MCF 10A (cell line): Measurements from ENCODE around the gene KIF15. TPM values are rescaled to one million over a fixed set of nuclear protein-coding genes. Genes with fewer than 3 reads are reported as not detected.

Experiments used
- BruUV-seq: library from RNA; stranded (reverse); fragments of 400-500 nt; replicated peaks from 2 replicates; lab custom pipeline; 2021; lab: Mats Ljungman, UMichigan
- CTCF ChIA-PET: fragments of 300-600 bp; sonication (Branson Sonifier 250); formaldehyde crosslinking; extraction: SDS; loops from one replicate; lab custom pipeline; 2021; ENCODE audit warnings: antibody characterized with exemption, inconsistent platforms; lab: Yijun Ruan, JAX
- POLR2A ChIA-PET: fragments of 300-600, 350-650 bp; sonication (Branson Sonifier 250); formaldehyde crosslinking; extraction: SDS; loops from one replicate; lab custom pipeline; 2020; ENCODE audit warnings: antibody characterized with exemption, inconsistent platforms; lab: Yijun Ruan, JAX
- DNase-seq: peaks from one replicate; pipeline ENCODE4 v3.0.0-alpha.2; 2018; ENCODE audit not compliant: unreplicated experiment
- H3K27ac Mint-ChIP-seq: one replicate; pipeline ENCODE4 v1.8.0; 2022; ENCODE audit warnings: mild to moderate bottlenecking, low read depth, mixed read lengths; ENCODE audit not compliant: unreplicated experiment
- H3K27me3 Mint-ChIP-seq: one replicate; pipeline ENCODE4 v1.8.0; 2022; ENCODE audit warnings: mixed read lengths; ENCODE audit not compliant: insufficient read depth, unreplicated experiment
- H3K36me3 Mint-ChIP-seq: one replicate; pipeline ENCODE4 v1.8.0; 2022; ENCODE audit warnings: mild to moderate bottlenecking, moderate library complexity, mixed read lengths; ENCODE audit not compliant: insufficient read depth, unreplicated experiment
- H3K4me1 Mint-ChIP-seq: one replicate; pipeline ENCODE4 v1.8.0; 2022; ENCODE audit warnings: mixed read lengths; ENCODE audit not compliant: insufficient read depth, unreplicated experiment
- H3K4me3 Mint-ChIP-seq: one replicate; pipeline ENCODE4 v1.8.0; 2022; ENCODE audit warnings: mild to moderate bottlenecking, moderate library complexity, mixed read lengths; ENCODE audit not compliant: unreplicated experiment
- H3K9me3 Mint-ChIP-seq: one replicate; pipeline ENCODE4 v1.8.0; 2022; ENCODE audit warnings: mixed read lengths; ENCODE audit not compliant: unreplicated experiment
- intact Hi-C: fragments of 100-400 bp; cut with micrococcal nuclease; formaldehyde crosslinking; loops from 2 replicates; pipeline ENCODE4 v1.14.1; 2022
- total RNA-seq: library from RNA; stranded (reverse); gene quantifications from 2 replicates; pipeline ENCODE4 v1.2.3, GENCODE V29; 2022
- TF ChIP-seq, protein P1 (sequence below): fragments of 200-600 bp; IDR thresholded peaks from one replicate; pipeline ENCODE4 v1.8.0; 2022; ENCODE audit warnings: antibody characterized with exemption, mild to moderate bottlenecking; ENCODE audit not compliant: unreplicated experiment

KIF15 gene
- total RNA-seq, 1 experiment from 2014 or later: 10.6 TPM

- no peaks in the 10 kb centered on the region for H3K27me3 Mint-ChIP-seq
- CTCF ChIA-PET: interaction anchor here (0.6 to 1.7 kb wide), 5 partner anchors 16 to 234 kb away, joined by 3 to 5 read pairs (median 3); no protein-coding TSS in a partner anchor
- TF ChIP-seq, protein P1, sequence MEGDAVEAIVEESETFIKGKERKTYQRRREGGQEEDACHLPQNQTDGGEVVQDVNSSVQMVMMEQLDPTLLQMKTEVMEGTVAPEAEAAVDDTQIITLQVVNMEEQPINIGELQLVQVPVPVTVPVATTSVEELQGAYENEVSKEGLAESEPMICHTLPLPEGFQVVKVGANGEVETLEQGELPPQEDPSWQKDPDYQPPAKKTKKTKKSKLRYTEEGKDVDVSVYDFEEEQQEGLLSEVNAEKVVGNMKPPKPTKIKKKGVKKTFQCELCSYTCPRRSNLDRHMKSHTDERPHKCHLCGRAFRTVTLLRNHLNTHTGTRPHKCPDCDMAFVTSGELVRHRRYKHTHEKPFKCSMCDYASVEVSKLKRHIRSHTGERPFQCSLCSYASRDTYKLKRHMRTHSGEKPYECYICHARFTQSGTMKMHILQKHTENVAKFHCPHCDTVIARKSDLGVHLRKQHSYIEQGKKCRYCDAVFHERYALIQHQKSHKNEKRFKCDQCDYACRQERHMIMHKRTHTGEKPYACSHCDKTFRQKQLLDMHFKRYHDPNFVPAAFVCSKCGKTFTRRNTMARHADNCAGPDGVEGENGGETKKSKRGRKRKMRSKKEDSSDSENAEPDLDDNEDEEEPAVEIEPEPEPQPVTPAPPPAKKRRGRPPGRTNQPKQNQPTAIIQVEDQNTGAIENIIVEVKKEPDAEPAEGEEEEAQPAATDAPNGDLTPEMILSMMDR: no peak
- H3K27ac Mint-ChIP-seq: peak overlapping the region; percentile 88
- POLR2A ChIA-PET: interaction anchor here (0.7 to 3.8 kb wide), 14 partner anchors 10 to 471 kb away, joined by 3 to 38 read pairs (median 6); partner anchors contain the start of genes EXOSC7, ZDHHC3 and ZNF197
- no peak for DNase-seq
- intact Hi-C loops: loop anchor here (5.0 kb wide), 3 partner anchors 134 to 231 kb away; partner anchors contain the start of gene ZNF197
- peaks cover 11% of the 10 kb centered on the region for H3K4me1 Mint-ChIP-seq
- peaks cover 18% of the 10 kb centered on the region for H3K36me3 Mint-ChIP-seq
- peak overlapping the region; percentile 77 for H3K4me3 Mint-ChIP-seq
- H3K9me3 Mint-ChIP-seq: peaks cover 5% of the 10 kb centered on the region
- TSS peak; percentile 59 for BruUV-seq
Observed at GRCh38 chr3:44761101-44761423, 532 bp upstream of the KIF15 start.

GRCh38 chr3:44762170-44762677 is 630 bp downstream of the KIF15 start:
- no peak for DNase-seq
- H3K9me3 Mint-ChIP-seq: peaks cover 5% of the 10 kb centered on the region
- H3K4me3 Mint-ChIP-seq: peak overlapping the region; percentile 77
- CTCF ChIA-PET: interaction anchor here (0.6 to 1.4 kb wide), 8 partner anchors 9 to 159 kb away, joined by 3 to 8 read pairs (median 4); no protein-coding TSS in a partner anchor
- H3K27ac Mint-ChIP-seq: peak overlapping the region; percentile 88
- H3K36me3 Mint-ChIP-seq: peaks cover 22% of the 10 kb centered on the region
- intact Hi-C loops: loop anchor here (1.0 to 5.0 kb wide), 4 partner anchors 135 to 230 kb away; partner anchors contain the start of gene ZNF197
- H3K27me3 Mint-ChIP-seq: no peaks in the 10 kb centered on the region
- POLR2A ChIA-PET: interaction anchor here (0.5 to 3.8 kb wide), 15 partner anchors 9 to 259 kb away, joined by 3 to 38 read pairs (median 5); partner anchors contain the start of genes EXOSC7, ZDHHC3 and ZNF197
- TF ChIP-seq, protein P1: no peak
- BruUV-seq: no TSS peak
- H3K4me1 Mint-ChIP-seq: peaks cover 11% of the 10 kb centered on the region

- peaks cover 5% of the 10 kb centered on the region for H3K9me3 Mint-ChIP-seq
- intact Hi-C loops: loop anchor here (1.0 to 5.0 kb wide), 4 partner anchors 135 to 230 kb away; partner anchors contain the start of gene ZNF197
- peak overlapping the region; percentile 88 for H3K27ac Mint-ChIP-seq
- ChIA-PET POLR2A (interaction anchor here (0.5 to 3.8 kb wide), 14 partner anchors 9 to 361 kb away, joined by 3 to 38 read pairs (median 4); partner anchors contain the start of genes EXOSC7, ZDHHC3 and ZNF197), CTCF (interaction anchor here (0.6 to 1.4 kb wide), 8 partner anchors 9 to 158 kb away, joined by 3 to 8 read pairs (median 4); no protein-coding TSS in a partner anchor)
- no TSS peak for BruUV-seq
- DNase-seq: no peak
- peaks cover 11% of the 10 kb centered on the region for H3K4me1 Mint-ChIP-seq
- H3K27me3 Mint-ChIP-seq: no peaks in the 10 kb centered on the region
- H3K4me3 Mint-ChIP-seq: peak overlapping the region; percentile 77
- H3K36me3 Mint-ChIP-seq: peaks cover 25% of the 10 kb centered on the region
- TF ChIP-seq, protein P1: no peak
Observed at GRCh38 chr3:44762690-44763089, 1.1 kb downstream of the KIF15 start.

GRCh38 chr3:44764248-44764647 is 2.7 kb downstream of the KIF15 start:
- no peak overlapping the region for H3K4me3 Mint-ChIP-seq
- TF ChIP-seq, protein P1: no peak
- ChIA-PET POLR2A (interaction anchor here (0.6 to 3.8 kb wide), 2 partner anchors 118 to 211 kb away, joined by 3 to 38 read pairs; partner anchors contain the start of genes EXOSC7 and ZDHHC3), CTCF (interaction anchor here (0.8 kb wide), 1 partner anchor 15 kb away, joined by 3 read pairs; no protein-coding TSS in a partner anchor)
- peaks cover 17% of the 10 kb centered on the region for H3K36me3 Mint-ChIP-seq
- peaks cover 11% of the 10 kb centered on the region for H3K4me1 Mint-ChIP-seq
- intact Hi-C loops: loop anchor here (5.0 kb wide), 3 partner anchors 137 to 232 kb away; partner anchors contain the start of gene ZNF197
- BruUV-seq: no TSS peak
- no peaks in the 10 kb centered on the region for H3K9me3 Mint-ChIP-seq
- no peak overlapping the region for H3K27ac Mint-ChIP-seq
- no peaks in the 10 kb centered on the region for H3K27me3 Mint-ChIP-seq
- DNase-seq: no peak
